Colon (tissue), 2 donors: Measurements from ENCODE around the gene KCNH1.

Source experiments
- FAIRE-seq: peaks from 2 replicates; lab custom pipeline; 2012; peaks lifted over from hg19 to GRCh38; lab: Jason Lieb, UNC
- donor health status: control.
- donor health status: control.

KCNH1 gene

DNA sequence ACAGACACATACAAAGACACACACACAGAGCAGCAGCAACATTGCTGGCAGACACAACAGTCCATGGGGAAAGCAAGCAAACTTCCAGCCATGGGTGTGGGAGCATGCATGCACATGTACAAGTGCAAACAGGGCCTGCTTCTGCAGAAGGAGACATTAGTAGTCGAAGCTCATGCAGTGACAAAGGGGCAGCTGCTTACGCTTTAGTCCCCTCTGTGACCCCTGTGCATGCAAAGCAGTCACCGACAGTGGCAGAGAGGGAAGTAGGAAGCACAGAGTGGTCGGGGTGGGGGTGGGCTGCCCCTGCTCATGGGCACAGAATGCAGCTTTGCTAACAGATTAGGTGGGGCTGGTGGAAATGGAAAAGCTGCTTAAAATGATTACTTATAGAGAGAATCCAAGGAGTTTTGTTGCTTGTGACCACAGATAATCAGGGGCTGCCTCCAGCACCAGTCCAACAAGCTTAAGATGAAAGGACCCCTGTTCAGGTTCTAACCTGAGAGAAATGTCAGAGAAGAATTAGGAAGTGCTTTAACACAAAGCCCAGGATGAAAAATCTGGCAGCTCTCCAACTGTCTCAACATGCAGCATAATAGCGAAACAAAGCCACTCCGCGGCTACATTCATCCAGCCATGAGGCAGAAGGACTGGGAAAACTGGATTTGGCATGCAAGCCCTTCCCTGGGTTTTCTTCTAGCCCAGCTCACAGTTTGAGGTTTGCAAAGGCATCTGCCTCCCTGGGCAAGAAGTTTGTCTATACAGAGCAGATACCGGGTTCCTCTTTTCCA lies 378.9 kb downstream of the KCNH1 start:
- FAIRE-seq: no peak

DNA sequence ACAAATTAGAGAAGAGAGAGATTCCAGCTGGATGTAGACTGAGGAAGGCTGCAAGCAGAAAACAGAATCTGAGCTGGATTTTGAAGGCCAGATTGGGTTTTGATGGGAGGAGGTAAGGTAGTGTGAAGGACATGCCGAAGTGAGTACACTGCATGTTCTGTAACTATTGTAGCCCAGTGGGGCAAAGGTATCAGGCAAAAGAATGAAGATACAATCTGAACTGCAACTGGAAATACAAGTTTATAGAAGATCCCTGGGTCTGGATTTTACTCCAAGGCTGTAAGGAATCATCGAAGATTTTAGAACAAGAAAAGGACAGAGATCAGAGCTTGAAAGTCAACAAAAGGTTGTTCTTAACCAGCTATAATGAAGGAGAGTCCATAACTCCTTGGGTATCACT lies 382.0 kb downstream of the KCNH1 start:
- no peak for FAIRE-seq

DNA sequence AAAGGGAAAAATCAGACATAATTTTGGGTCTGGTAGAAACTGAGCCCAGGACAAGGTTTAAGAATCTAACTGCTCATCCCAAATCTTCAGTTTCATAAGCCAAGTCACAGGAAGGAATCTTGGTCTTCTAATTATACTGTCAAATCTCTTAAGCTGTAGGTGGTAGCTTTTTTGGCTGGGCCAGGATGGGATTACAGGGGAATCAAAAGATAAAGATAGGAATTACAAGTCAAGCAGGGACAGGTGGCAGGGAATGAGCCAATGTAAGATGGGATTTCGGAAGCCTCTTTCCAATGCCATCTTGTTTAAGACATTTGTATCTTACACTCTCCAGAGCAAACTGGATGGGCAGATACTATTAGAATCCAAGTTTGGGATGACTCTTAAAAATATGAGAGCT lies 383.5 kb downstream of the KCNH1 start:
- FAIRE-seq: no peak

DNA sequence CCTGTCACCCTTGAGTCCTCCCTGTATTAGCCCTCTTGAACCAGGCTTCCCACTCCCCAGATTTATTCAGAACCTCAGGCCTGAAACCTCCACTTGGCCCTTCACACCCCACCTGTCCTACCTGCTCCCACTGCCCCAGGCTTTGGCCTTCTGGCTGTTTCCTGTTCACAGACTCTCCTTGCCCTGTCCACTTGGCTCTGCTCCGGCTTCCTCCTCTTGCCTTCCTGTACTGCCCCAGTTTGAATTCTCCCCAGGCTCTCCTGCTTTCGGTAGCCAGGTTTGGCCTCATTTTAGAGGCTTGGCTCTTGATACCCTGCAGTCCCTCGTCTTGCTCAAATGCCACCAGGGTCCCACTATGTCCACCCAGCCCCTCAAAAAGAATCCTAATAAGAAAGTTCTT lies 385.2 kb downstream of the KCNH1 start:
- no peak for FAIRE-seq

DNA sequence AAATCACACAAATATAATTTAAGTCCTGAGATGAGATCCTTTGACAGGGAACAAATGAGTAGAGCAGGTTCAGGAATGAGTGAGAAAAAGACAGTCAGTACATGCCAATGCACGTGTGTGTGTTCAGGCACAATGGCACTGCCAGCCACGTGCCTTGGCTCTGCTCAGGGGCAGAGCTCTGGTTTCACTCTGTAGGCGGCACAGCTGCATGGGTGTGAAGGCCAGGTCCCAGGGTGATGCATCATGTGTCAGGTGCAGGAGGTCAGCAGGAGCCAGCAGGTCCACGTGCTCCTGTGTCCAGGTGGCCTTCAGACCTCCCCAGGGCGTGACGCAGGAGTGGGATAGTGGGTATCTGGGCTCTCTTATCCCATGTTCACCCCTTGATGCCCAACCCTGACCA lies 386.1 kb downstream of the KCNH1 start:
- FAIRE-seq: no peak

DNA sequence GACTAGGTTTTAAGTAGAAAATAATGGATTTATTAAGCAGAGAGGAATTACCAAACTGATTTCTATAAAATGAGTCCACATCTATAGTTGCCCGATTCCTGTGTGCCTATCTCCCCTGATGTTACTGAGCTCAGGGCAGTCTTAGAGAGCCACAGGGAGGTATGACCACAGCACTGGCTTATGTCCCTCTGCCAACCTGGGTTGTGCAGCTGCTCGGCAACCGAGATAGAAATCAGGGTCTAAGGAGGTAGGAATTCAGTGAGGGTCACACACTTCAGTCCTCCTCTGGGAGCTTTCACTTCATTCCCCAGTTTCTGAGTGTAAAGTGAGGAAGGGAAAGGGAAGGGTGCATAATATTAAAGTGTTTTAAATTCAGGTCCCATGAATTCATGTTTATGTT lies 386.8 kb downstream of the KCNH1 start:
- no peak for FAIRE-seq

DNA sequence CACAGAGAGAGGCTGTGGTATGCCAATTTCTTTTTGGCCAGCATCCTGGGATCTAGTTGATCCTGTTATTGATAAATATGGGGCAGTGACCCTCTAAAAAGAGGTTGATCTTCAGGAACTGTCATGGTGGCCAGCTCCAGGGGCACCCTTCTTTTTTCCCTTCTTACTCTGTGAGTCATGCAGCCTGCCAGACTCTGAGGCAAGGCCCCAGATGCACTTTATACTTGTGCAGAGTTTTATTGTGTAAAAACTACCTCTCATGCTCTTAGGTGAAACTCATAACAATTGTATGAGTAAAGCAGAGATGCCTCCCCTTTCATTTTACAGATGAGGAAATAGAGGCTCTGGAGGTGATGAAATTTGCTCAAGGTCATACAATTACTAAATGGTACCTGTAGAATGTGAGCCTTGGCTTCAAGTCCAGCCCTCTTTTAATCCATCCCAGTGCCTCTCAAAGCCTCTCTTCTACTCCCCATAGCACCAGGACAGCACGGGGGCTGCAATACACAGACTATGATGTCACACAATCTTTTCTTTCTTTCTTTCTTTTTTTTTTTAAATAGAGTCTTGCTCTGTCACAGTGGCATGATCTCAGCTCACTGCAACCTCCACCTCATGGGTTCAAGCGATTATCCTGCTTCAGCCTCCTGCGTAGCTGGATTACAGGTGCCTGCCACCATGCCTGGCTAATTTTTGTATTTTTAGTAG lies 387.8 kb downstream of the KCNH1 start:
- no peak for FAIRE-seq

DNA sequence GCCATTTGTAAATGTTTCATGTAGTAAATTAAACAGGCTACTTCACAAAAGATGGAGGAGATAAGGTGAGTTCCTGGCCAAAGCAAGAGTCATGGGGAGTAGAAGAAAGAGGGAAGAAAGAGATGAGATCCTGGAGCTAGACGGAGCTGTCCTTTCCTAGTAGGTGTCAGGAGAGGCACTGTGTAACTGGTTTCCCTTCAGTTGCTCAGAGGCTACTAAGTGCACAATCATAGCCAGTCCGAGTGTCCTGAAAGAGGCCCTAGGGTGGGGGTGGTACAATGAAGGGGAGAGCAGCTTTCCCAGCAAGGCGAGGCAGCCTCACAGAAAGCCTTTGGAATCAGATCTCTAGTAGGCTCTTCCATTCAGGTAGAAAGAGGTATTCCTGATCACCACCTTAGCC lies 390.9 kb downstream of the KCNH1 start:
- no peak for FAIRE-seq

DNA sequence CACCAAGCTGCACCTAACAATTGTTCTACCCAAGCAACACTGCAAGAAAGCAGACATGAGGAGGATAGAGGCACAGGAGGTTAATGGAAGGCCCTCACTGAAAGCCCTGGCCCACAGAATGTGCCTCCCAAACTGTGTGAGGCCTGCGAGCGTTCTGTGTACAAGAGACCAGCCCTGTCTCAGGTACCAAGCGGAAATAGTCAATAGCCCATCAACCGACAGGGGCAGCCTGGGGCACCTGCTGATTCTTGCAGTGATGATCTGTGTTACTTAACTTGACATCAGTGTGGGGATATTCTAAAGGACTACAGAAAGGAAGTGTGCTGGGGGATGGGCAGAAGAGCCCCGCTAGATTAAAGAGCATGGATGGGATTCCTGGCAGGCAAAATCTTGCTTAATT lies 392.4 kb downstream of the KCNH1 start:
- no peak for FAIRE-seq

DNA sequence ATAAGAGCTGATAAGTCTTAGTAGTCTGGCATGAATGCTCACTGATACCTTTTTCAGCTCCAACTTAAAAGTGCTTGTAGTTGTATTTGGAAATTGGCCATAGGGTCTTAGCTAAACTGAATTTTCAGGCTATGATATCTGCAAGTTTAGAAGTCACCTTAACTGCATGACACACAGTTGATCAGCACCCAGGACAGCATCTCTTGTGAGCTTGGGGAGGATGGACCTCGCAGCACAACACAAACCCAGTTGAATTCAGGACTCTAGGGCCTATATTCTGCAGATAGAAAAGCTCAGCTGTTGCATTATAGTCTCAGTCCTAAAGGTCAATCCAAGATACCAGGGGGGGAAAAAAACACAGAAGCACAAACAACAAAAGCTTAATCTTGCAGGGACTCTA lies 394.3 kb downstream of the KCNH1 start:
- no peak for FAIRE-seq

DNA sequence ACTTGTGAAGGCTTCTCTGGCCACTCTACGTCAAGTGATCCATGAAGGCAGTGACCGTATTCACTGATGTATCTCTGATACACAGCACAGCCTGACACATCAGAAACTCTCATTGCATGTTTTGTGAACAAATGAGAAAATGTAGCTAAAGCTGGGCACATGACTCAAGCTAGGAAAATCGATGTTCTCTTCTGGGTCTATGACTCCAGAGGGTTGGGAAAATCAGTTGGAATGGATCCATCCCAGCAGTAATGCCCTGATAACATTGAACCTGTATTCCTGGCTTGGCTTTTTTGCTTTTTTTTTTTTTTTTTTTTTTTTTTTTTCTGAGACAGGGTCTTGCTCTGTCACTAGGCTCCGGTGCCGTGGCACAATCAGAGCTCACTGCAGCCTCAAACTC lies 395.7 kb downstream of the KCNH1 start:
- no peak for FAIRE-seq

DNA sequence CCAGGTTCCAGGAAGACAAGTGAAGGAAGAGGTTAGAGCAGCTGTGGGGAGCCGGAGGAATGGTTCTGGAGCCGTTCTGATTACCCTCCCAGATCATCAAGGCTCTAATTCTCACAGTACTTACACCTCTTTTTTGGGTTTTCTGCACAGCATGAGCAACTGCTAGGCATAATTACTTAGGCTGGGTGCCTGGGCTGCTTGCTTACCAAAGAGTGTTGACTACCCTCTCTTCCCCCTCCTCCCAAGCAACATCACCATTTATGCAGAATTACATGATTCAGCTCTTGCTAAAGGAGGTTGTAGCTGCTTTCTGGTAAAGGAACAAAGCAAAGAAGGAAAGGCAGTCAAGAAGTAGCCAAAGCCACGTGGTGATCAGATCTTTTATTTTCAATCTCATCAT lies 397.2 kb downstream of the KCNH1 start:
- no peak for FAIRE-seq

DNA sequence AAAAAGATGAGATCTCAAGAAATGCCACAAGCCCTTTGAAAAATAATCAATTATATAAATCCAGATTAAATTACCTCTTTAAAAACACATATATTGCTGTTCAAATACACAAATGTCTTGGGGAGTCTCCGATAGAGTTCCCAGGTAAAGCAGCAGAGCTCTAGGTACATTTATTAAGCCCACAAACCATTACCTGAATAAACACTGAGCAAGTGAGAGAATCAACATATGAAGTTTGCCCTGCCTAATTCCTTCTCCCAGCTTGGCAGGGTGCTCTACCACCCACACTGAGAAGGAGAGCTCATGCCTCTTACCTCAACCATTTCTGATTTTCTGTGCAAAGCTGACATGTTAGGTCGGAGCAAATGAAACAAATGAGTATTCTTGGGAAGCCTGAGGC lies 402.4 kb downstream of the KCNH1 start:
- FAIRE-seq: no peak

DNA sequence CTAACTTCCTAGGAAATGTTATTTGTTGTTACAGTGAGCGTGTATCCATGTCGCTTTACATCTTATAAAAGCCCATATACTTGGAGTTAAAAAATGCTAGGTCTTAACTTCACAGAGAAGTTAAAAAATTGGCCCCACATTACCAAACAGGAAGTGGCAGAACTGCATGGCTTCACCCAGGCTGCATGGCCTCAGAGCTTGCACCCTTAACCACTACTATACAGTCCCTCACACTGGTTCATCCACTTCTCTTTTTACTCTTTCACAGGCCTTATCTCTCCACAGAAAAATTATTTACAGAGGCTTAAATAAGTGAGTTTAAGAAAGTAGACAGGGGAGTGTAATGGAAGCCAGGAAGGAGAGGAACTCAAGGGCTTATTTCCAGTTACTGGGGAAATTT lies 402.8 kb downstream of the KCNH1 start:
- no peak for FAIRE-seq

DNA sequence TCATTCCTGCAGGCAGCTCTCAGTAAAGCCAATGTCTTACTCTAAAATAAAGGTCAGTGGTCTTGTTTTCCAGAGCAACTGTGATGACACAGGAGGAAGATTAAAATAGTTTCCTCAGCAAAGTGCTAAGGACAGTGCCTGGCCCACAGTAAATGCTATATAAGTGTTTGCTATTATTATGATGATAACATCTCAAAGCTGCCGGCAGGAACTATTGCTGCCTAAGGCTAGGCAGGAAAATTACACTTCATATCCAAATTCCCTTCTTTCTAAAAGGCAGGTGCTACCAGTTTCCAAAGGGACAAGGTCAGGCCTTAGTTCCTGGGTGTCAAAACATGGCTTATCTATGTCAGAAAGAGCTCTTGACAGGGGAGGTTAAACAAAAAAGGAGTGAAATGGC lies 403.9 kb downstream of the KCNH1 start:
- FAIRE-seq: no peak

DNA sequence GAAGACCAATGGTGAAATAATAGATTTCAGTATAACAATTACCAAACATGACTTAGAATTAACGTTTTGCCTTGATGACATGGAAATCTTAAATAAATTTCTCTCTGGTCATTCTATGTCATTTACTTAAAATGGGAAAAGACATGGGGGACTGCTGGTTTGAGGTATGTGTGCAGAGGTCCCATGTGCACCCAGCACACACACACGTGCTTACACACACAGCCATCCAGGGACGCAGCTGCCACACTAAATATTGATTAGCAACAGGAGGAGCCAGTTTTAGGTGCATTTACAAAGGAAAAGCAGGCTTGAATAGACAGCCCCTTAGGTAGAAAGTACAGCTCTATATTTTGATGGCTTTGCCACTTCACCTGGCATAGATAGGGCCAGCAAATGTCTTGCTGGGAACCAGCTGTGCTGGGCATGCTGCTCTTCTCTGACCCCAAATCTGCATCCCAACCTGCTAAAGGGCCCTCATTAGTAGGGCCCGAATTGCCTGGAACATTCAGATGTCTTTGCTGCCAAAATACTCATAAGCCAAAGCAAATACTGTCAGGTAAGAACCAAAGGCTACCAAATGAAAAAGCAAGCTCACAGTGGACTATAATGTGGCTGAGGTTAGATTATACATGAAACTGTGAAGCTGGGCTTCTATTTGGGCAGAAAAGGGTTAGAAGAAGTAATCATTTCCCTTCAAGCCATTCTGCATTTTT lies 405.4 kb downstream of the KCNH1 start:
- FAIRE-seq: no peak

DNA sequence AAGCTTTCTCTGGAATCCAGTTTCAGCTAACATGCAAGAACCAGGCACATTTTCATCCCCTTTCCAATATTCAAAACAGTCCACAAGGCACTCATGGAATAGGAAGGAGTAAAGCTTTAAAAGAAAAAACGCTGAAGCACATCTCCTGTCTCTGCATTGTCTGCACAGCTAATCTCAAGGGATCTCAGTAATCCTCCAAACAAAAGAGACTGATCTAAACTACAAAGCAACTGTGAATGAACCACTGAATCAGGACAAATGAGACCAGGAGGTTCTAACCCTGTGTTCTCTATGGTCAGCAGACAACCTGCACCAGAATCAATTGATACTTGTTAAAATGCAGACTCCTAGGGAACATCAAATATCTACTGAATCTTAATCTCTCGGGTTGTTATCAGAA lies 406.2 kb downstream of the KCNH1 start:
- no peak for FAIRE-seq

DNA sequence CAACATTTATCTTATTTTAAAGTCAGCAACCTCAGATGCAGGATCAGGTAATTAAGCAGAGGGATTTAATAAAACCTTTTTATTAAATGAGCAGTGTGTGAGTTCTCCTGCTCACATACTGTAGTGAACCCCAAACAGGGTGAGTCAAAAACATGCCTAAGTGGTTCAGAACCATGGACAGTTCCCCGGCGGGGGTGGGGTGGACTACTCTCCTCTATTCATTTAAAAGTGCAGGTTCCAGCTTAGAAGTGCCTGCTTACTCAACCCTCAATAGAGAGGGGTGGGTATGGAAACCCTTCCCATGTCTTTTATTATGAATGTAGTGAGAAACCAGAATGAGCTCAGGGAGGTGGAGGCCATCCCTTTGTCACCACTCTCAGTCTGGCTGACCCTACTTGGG lies 407.3 kb downstream of the KCNH1 start:
- FAIRE-seq: no peak

DNA sequence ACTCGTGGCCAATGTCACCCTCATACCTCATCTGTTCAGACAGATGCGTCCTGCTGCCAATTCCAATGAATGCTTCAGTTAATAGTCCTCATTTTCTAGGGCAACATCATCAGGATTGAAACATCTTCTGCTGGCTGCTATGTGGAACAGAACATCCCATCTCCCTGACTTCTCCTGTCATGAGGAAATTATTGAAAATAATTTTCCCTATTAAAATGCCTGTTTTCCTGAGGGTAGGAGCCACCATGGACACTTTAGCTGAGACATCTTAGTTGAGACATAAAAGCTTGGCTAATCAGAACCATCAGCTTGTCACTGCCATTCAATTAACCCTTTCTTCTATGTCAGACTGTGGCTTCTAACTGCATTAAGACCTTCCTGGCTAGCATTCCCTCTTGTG lies 409.2 kb downstream of the KCNH1 start:
- FAIRE-seq: no peak

DNA sequence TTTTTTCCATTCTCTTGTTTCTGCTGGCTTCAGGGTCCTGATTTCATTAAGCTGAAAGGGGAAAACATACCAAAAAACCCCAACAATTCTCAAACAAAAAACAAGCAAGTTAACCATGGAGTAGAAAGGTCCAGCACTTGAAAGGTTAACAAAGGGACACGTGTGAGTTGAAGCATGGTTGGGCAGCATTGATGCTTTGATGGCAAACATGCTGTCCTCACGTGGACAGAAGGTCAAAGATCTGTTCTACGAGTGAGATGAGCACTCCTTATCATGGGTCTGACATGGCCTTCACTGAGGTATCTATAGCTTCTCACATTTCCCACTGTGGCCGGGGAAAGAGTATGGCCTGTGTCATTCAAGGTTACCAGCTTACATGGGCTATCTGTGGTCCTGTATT lies 410.3 kb downstream of the KCNH1 start:
- no peak for FAIRE-seq

DNA sequence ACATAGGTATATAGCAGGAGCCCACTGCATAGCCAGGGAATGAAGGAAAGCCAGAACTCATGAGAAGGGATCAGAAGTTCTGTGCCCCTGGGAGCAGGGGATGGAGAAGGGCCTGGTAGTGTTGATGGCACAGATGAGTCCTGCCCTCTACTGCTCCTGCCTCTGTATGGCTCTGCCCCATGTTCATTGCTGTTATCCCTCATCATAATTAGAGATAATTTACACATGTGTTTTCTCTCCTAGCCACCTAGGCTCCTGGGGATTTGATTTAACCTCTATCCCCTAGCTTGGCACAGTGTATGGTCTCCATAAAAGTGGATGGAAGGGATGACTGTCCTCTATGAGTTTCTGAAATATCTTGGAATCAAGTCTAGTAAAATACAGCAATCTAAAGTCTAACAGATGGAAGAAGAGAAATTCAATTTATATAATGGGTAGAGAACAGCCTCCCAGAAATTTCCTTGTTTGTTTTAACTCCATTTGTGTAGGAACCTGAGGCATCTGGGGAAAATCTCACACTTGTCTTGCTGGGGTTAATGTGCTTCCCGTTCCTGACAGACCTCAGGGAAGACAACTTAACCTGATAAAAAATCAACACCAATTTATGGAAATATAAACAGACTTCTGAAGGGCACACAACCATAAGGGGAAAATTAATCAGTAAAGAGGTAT lies 411.4 kb downstream of the KCNH1 start:
- FAIRE-seq: no peak

DNA sequence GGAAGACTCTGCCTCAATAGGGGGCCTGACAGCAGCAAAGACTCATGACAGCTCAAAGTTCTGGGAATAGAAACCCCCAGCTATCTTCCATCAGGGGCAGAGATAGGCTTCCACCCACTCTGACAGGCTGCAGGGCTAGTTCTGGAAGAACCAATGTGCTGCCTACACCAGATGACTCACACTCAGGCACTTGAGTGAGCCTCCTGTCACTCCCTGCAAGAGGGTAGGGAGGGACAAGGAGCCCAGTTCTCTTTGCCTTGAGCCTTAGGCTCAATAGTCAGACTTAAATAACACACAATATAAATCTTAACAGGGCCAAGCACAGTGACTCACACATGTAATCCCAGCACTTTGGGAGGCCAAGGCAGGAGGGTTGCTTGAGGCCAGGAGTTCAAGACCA lies 418.9 kb downstream of the KCNH1 start:
- FAIRE-seq: no peak
